GM13977 (cell line): Measurements from ENCODE around the gene CAVIN2.

Experiments used
- DNase-seq: peaks from one replicate; pipeline ENCODE4 v3.0.0; 2012; ENCODE audit warnings: low spot score
- CTCF ChIP-seq: IDR thresholded peaks from 2 replicates; pipeline ENCODE4 v1.5.1; 2012; ENCODE audit warnings: mild to moderate bottlenecking, control low read depth; ENCODE audit not compliant: insufficient read depth; ENCODE audit errors: extremely low read depth, missing control alignments
- in situ Hi-C: fragments of 300-500 bp; cut with MboI; formaldehyde crosslinking; loops from one replicate; pipeline ENCODE4 v1.12.0; 2022; ENCODE audit warnings: low sequenced_read_pairs, low pct_unique_long_range_greater_than_20kb, mixed read lengths, inconsistent platforms; ENCODE audit not compliant: unreplicated experiment

CAVIN2 gene

DNA sequence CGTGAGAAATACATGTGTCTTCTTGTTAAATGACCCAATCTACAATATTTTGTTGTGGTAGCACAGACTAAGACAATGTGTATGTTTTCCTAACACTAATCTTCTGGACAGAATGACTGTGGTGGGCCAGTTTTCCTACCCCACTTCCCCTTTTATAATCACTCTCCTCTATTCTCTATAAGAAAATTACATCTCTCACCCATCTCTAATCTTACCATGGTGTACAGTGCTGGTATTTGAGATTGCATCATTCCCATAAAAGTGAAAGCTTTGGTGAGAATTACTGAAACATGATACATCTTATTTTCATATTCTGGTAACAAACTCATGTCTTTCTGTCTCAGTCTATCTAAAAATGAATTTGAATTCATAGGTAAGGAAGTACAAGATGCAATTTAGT lies 40.5 kb downstream of the CAVIN2 start:
- TF ChIP-seq CTCF: no peak
- in situ Hi-C loops: loop anchor here (25.0 kb wide), 1 partner anchor 356 kb away; no protein-coding TSS in a partner anchor

DNA sequence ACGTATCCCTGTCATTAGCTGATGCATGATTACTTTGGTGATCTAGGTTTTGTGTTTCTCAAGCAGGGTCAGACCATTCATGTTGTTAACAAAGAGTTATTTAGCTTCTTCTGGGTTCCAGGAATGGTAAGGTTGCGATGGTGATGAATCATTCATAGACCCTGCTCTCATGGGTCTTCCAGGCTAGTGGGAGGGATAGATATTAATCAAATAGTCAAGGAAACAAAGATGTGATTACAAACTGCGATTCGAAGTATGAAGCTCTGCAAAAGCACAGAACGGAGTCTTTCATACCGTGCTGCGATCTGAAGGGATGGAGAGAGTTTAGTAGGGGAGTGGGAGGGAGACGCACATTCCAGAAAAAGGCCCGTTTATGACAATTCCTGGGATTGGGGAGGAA lies 42.1 kb downstream of the CAVIN2 start:
- DNase-seq: no peak
- in situ Hi-C loops: loop anchor here (25.0 kb wide), 1 partner anchor 358 kb away; no protein-coding TSS in a partner anchor
- no peak for TF ChIP-seq CTCF

More for the DNA sequence above, 40.5 kb downstream of the CAVIN2 start:
- DNase-seq: no peak

DNA sequence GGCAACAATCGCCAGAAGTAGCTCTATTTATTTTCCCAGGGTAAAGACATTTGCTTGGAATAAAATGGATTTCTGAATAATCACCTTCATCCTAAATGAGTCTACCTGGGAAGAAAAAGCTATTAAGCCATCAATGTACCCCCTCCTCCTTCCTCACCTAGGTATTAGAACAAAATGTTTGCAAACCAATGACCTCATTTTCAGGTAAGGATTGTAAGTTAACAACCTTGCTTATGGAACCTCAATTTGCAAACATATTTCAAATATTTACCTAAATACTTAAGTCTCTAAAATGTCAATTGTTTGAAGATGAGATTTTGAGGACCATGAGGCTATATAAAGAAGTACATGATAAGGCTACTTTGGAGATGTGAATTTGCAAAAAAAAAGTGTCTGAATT lies 43.9 kb downstream of the CAVIN2 start:
- in situ Hi-C loops: loop anchor here (25.0 kb wide), 1 partner anchor 359 kb away; no protein-coding TSS in a partner anchor
- no peak for TF ChIP-seq CTCF
- DNase-seq: no peak

DNA sequence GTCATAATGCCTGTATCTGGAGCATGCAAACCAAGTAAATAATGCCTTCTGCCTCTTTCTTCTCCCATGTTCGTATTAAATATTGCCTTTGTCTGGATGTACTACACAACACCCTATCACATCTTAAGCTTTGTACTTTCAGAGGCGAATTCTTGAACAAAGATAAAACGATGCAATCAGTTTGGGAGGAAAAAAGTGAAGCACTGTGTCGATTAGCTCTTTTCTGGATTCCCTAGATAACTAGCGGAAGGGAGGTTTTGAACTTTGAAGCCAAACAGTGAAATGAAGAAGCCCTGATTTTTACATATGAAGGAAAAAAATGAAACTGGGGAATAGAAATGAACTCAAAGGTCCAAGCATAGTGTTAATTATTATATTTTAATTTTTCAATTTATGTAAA lies 44.7 kb downstream of the CAVIN2 start:
- no peak for TF ChIP-seq CTCF
- in situ Hi-C loops: loop anchor here (25.0 kb wide), 1 partner anchor 360 kb away; no protein-coding TSS in a partner anchor
- DNase-seq: no peak

GRCh38 chr2:191800874-191801273 lies 46.0 kb downstream of the CAVIN2 start:
- in situ Hi-C loops: loop anchor here (25.0 kb wide), 1 partner anchor 361 kb away; no protein-coding TSS in a partner anchor
- no peak for TF ChIP-seq CTCF
- DNase-seq: no peak

DNA sequence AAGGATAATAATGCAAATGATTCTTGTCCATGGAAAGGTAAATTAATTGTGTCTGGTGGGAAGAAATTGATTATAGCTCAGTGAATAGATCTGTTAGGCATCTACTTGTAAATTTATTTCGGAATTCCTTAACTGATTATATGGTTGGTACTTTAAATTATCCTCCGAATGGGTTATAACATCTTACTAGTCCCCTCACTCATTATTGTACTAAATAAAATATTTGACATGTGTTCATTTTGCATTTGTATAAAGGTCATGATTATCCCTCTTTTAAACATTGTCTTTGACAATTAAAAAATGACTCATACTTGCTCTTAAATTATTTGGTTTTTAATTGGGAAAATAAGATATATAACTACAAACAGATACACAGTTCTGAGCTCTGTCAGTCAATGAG lies 47.4 kb downstream of the CAVIN2 start:
- in situ Hi-C loops: no loop called here
- no peak for TF ChIP-seq CTCF
- no peak for DNase-seq
